RCC 7860 (cell line): ENCODE measurements around the gene MDFIC2.

ENCODE experiments used
- DNase-seq: peaks from one replicate; pipeline ENCODE4 v3.0.0-alpha.2; 2015; ENCODE audit warnings: low spot score
- FAIRE-seq: peaks from 2 replicates; lab custom pipeline; 2012; peaks lifted over from hg19 to GRCh38; lab: Jason Lieb, UNC

MDFIC2 gene

GRCh38 chr3:70185661-70186060, 126.8 kb downstream of the MDFIC2 start:
- FAIRE-seq = no peak
- no peak for DNase-seq

GRCh38 chr3:70183781-70184504, 128.5 kb downstream of the MDFIC2 start:
- DNase-seq (no peak), FAIRE-seq (no peak)

GRCh38 chr3:70182166-70182565, 130.3 kb downstream of the MDFIC2 start:
- FAIRE-seq (no peak), DNase-seq (no peak)

- FAIRE-seq = no peak
- DNase-seq = no peak
Measured at GRCh38 chr3:70180664-70181063, 131.8 kb downstream of the MDFIC2 start.

GRCh38 chr3:70179111-70179510, 133.3 kb downstream of the MDFIC2 start:
- no peak for DNase-seq
- FAIRE-seq = no peak

- DNase-seq = no peak
- FAIRE-seq = no peak
Measured at GRCh38 chr3:70177881-70178645, 134.4 kb downstream of the MDFIC2 start.

- FAIRE-seq = no peak
Measured at GRCh38 chr3:70176224-70176623, 136.2 kb downstream of the MDFIC2 start.

GRCh38 chr3:70156808-70157207, 155.6 kb downstream of the MDFIC2 start:
- no peak for FAIRE-seq

More at GRCh38 chr3:70176224-70176623, 136.2 kb downstream of the MDFIC2 start:
- DNase-seq = no peak

GRCh38 chr3:70150599-70150998, 161.8 kb downstream of the MDFIC2 start:
- DNase-seq (no peak), FAIRE-seq (no peak)

More at GRCh38 chr3:70156808-70157207, 155.6 kb downstream of the MDFIC2 start:
- DNase-seq = no peak

GRCh38 chr3:70149714-70150400, 162.6 kb downstream of the MDFIC2 start:
- FAIRE-seq = no peak

More at GRCh38 chr3:70149714-70150400, 162.6 kb downstream of the MDFIC2 start:
- no peak for DNase-seq
